HEK293 (cell line): ENCODE data around the gene SLX1A.

Experiments
- EGR2 ChIP-seq: fragments of 450-650 bp; formaldehyde crosslinking; IDR thresholded peaks from 2 replicates; pipeline ENCODE4 v1.5.1; 2016; ENCODE audit warnings: low read depth, missing biosample characterization, missing genetic modification characterization
- KLF9 ChIP-seq: fragments of 450-650 bp; formaldehyde crosslinking; IDR thresholded peaks from 2 replicates; pipeline ENCODE4 v1.5.1; 2016; ENCODE audit warnings: missing biosample characterization, missing genetic modification characterization, low read depth
- OSR2 ChIP-seq: fragments of 450-650 bp; formaldehyde crosslinking; IDR thresholded peaks from 2 replicates; pipeline ENCODE4 v1.5.1; 2016; ENCODE audit warnings: missing biosample characterization, missing genetic modification characterization
- PRDM10 ChIP-seq: fragments of 450-650 bp; formaldehyde crosslinking; IDR thresholded peaks from 2 replicates; pipeline ENCODE4 v1.5.1; 2016; ENCODE audit warnings: missing biosample characterization, missing genetic modification characterization
- SP2 ChIP-seq: fragments of 450-650 bp; formaldehyde crosslinking; IDR thresholded peaks from 2 replicates; pipeline ENCODE4 v1.5.1; 2016; ENCODE audit warnings: missing biosample characterization, missing genetic modification characterization
- TRIM28 ChIP-seq: IDR thresholded peaks from 2 replicates; pipeline ENCODE4 v1.6.1; 2011; ENCODE audit warnings: low read length, control low read depth, borderline replicate concordance
- ZBTB10 ChIP-seq: fragments of 450-650 bp; formaldehyde crosslinking; IDR thresholded peaks from 2 replicates; pipeline ENCODE4 v1.5.1; 2016; ENCODE audit warnings: missing biosample characterization, missing genetic modification characterization
- ZBTB17 ChIP-seq: fragments of 450-650 bp; formaldehyde crosslinking; IDR thresholded peaks from 2 replicates; pipeline ENCODE4 v1.5.1; 2016; ENCODE audit warnings: missing biosample characterization, missing genetic modification characterization
- ZBTB8A ChIP-seq: fragments of 450-650 bp; formaldehyde crosslinking; IDR thresholded peaks from 2 replicates; pipeline ENCODE4 v1.5.1; 2016; ENCODE audit warnings: missing biosample characterization, missing genetic modification characterization
- ZFHX2 ChIP-seq: fragments of 450-650 bp; formaldehyde crosslinking; conservative IDR thresholded peaks from 2 replicates; pipeline ENCODE4 v1.5.1; 2016; ENCODE audit warnings: missing biosample characterization, missing genetic modification characterization
- ZNF10 ChIP-seq: fragments of 450-650 bp; formaldehyde crosslinking; IDR thresholded peaks from 2 replicates; pipeline ENCODE4 v1.5.1; 2017; ENCODE audit warnings: missing biosample characterization, missing genetic modification characterization
- ZNF121 ChIP-seq: fragments of 450-650 bp; formaldehyde crosslinking; IDR thresholded peaks from 2 replicates; pipeline ENCODE4 v1.5.1; 2016; ENCODE audit warnings: missing biosample characterization, missing genetic modification characterization
- ZNF221 ChIP-seq: fragments of 450-650 bp; formaldehyde crosslinking; IDR thresholded peaks from 2 replicates; pipeline ENCODE4 v1.5.1; 2017; ENCODE audit warnings: missing biosample characterization, missing genetic modification characterization, borderline replicate concordance
- ZNF37A ChIP-seq: fragments of 450-650 bp; IDR thresholded peaks from 2 replicates; pipeline ENCODE4 v1.5.1; 2018; ENCODE audit warnings: missing biosample characterization, missing genetic modification characterization
- ZNF639 ChIP-seq: fragments of 450-650 bp; formaldehyde crosslinking; IDR thresholded peaks from 2 replicates; pipeline ENCODE4 v1.5.1; 2016; ENCODE audit warnings: missing biosample characterization, missing genetic modification characterization
- ZNF843 ChIP-seq: fragments of 450-650 bp; formaldehyde crosslinking; IDR thresholded peaks from 2 replicates; pipeline ENCODE4 v1.5.1; 2016; ENCODE audit warnings: missing biosample characterization, missing genetic modification characterization
- TF ChIP-seq, protein P1 (sequence below): fragments of 450-650 bp; formaldehyde crosslinking; IDR thresholded peaks from 2 replicates; pipeline ENCODE4 v1.5.1; 2016; ENCODE audit warnings: missing biosample characterization, missing genetic modification characterization

Gene SLX1A

DNA sequence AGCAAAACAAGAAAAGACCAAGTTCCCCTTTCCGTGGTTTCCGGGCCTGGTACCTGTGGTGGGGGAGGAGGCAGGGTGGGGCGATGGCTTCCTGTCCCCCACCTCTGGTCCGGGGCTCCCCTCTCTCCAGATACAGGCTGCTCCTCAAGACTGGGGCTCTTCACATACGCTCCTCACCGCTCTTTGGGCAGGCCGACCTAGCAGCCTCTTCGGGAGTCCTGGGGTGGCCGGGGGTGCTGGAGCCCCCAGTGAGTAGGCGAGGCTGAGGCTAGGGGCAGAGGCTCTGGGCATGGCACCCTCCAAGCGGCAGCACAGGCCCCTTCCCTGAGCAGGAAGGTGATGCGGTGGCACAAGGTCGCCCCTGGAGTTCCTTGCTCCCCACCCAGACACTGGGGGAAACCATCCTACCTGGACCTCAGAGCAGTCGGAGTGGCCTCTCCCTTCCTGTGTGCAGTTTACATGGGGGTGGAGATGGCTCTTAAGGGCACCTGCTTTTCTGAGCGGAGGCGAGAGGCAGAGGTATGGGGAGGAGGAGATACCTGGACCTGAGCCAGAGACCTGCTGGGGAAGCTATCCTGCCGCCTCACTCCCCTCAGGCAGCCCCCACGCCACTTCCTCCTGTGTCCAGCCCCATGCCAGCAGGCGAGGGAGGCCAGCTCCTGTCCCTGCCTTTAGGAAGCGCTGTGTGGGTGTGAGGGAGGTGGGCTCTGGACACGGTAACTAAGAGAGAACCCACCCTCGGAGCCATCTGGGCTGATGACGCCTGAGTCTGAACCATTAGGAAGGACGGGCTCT, 9.4 kb upstream of the SLX1A start (continued):
- TF ChIP-seq ZNF843 (tag by site-specific recombination) = no peak
- peak; percentile 15; the same call in 1 of the 2 replicates for TF ChIP-seq OSR2 (tag by site-specific recombination)
- 0 out of 2 replicates have a peak, but pooled peaks have one; percentile 21 for TF ChIP-seq ZBTB8A (tag by site-specific recombination)
- no peak for TF ChIP-seq KLF9 (tag by site-specific recombination)
- no peak; the same call in 1 of the 2 replicates for TF ChIP-seq TRIM28
- TF ChIP-seq ZNF10 = 0 out of 2 replicates have a peak, but pooled peaks have one; percentile 22
- TF ChIP-seq ZNF639 (tag by site-specific recombination) = 0 out of 2 replicates have a peak, but pooled peaks have one; percentile 5
- TF ChIP-seq ZNF121 (tag by site-specific recombination) = no peak
- TF ChIP-seq ZFHX2 (tag by site-specific recombination) = peak; percentile 92
- TF ChIP-seq, protein P1, sequence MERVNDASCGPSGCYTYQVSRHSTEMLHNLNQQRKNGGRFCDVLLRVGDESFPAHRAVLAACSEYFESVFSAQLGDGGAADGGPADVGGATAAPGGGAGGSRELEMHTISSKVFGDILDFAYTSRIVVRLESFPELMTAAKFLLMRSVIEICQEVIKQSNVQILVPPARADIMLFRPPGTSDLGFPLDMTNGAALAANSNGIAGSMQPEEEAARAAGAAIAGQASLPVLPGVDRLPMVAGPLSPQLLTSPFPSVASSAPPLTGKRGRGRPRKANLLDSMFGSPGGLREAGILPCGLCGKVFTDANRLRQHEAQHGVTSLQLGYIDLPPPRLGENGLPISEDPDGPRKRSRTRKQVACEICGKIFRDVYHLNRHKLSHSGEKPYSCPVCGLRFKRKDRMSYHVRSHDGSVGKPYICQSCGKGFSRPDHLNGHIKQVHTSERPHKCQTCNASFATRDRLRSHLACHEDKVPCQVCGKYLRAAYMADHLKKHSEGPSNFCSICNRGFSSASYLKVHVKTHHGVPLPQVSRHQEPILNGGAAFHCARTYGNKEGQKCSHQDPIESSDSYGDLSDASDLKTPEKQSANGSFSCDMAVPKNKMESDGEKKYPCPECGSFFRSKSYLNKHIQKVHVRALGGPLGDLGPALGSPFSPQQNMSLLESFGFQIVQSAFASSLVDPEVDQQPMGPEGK (tag by site-specific recombination) = peak; percentile 64
- TF ChIP-seq SP2 (tag by site-specific recombination) = no peak; the same call in none of the 2 replicates
- TF ChIP-seq ZBTB10 (tag by site-specific recombination) = 0 out of 2 replicates have a peak, but pooled peaks have one; percentile 33
- TF ChIP-seq ZBTB17 (tag by site-specific recombination) = 0 out of 2 replicates have a peak, but pooled peaks have one; percentile 30
- TF ChIP-seq ZNF37A (tag by site-specific recombination) = no peak
- TF ChIP-seq PRDM10 (tag by site-specific recombination) = peak; percentile 54
- TF ChIP-seq EGR2 (tag by site-specific recombination) = peak; percentile 94
- TF ChIP-seq ZNF221 (tag by site-specific recombination) = no peak
- TF ChIP-seq, all 188 proteins: peak for 18
